ENCODE data around the gene POLR1B. TPM values are rescaled to one million over a fixed set of nuclear protein-coding genes. Genes with fewer than 3 reads are reported as not detected.

Gene POLR1B
- total RNA-seq, 1 experiment from 2014 or later, result 31.7 TPM

- CTCF ChIA-PET, result no interaction called here
- ATAC-seq, result no peak
- TF ChIP-seq EZH2phosphoT487 (IDR thresholded peaks at IDR 0.05; ENCODE audit: borderline replicate concordance, low read length), result no peak
- no peak for TF ChIP-seq CTCF (conservative IDR thresholded peaks at IDR 0.05; ENCODE audit: low read depth, low read length)
- TF ChIP-seq EZH2 (IDR thresholded peaks at IDR 0.05; ENCODE audit: low read length, unreplicated experiment), result no peak
- Histone ChIP-seq H3K27me3 (ENCODE audit: low read length) (no peaks in the 10 kb centered on the region), H3K4me3 (ENCODE audit: low read length) (peak overlapping the region; percentile 84), H3K4me1 (ENCODE audit: insufficient read depth, low read length) (peaks cover 16% of the 10 kb centered on the region), H4K20me1 (ENCODE audit: low read length) (peaks cover 16% of the 10 kb centered on the region), H3K9ac (ENCODE audit: low read length) (0 out of 2 replicates have a peak overlapping the region, but pooled peaks have one; percentile 89), H3K79me2 (ENCODE audit: low read length) (peaks cover 38% of the 10 kb centered on the region), H2AFZ (ENCODE audit: low read length) (peak overlapping the region; percentile 99; the same call in 1 of the 2 replicates), H3K36me3 (ENCODE audit: low read depth, low read length) (peaks cover 1% of the 10 kb centered on the region), H3K4me2 (ENCODE audit: low read length) (peak overlapping the region; percentile 85), H3K27ac (ENCODE audit: low read length) (no peak overlapping the region), H3K9me3 (ENCODE audit: low read length) (no peaks in the 10 kb centered on the region), H3K9me2 (replicated peaks; ENCODE audit: low read length) (no peaks in the 10 kb centered on the region), H3F3A (ENCODE audit: low read length, unreplicated experiment) (no peaks in the 10 kb centered on the region)
- intact Hi-C loops (cut with micrococcal nuclease), result no loop called here
- no peak for DNase-seq
- BruUV-seq (replicated peaks), result no TSS peak
- POLR2A ChIA-PET (ENCODE audit: unreplicated experiment), result no interaction called here
Observed at GRCh38 chr2:112540906-112541305, 1.4 kb upstream of the POLR1B start.

- no peaks in the 10 kb centered on the region for H3K9me2 ChIP-seq (replicated peaks; ENCODE audit: low read length)
- DNase-seq (no peak), ATAC-seq (peak; percentile 76)
- H3K9ac ChIP-seq (ENCODE audit: low read length), result peak overlapping the region; percentile 89
- H3K4me2 ChIP-seq (ENCODE audit: low read length), result peak overlapping the region; percentile 85
- TF ChIP-seq CTCF (conservative IDR thresholded peaks at IDR 0.05; ENCODE audit: low read depth, low read length) (no peak), EZH2phosphoT487 (IDR thresholded peaks at IDR 0.05; ENCODE audit: borderline replicate concordance, low read length) (no peak), EZH2 (IDR thresholded peaks at IDR 0.05; ENCODE audit: low read length, unreplicated experiment) (no peak)
- H3K4me3 ChIP-seq (ENCODE audit: low read length), result peak overlapping the region; percentile 84
- BruUV-seq (replicated peaks), result TSS peak; percentile 95
- H3K79me2 ChIP-seq (ENCODE audit: low read length), result peaks cover 43% of the 10 kb centered on the region
- H3K27me3 ChIP-seq (ENCODE audit: low read length), result no peaks in the 10 kb centered on the region
- H2AFZ ChIP-seq (ENCODE audit: low read length), result peak overlapping the region; percentile 99
- POLR2A ChIA-PET (ENCODE audit: unreplicated experiment), result no interaction called here
- intact Hi-C loops (cut with micrococcal nuclease), result loop anchor here (1.0 kb wide), 1 partner anchor 60 kb away; no protein-coding TSS in a partner anchor
- H3F3A ChIP-seq (ENCODE audit: low read length, unreplicated experiment), result no peaks in the 10 kb centered on the region
- CTCF ChIA-PET, result no interaction called here
- H3K4me1 ChIP-seq (ENCODE audit: insufficient read depth, low read length), result peaks cover 16% of the 10 kb centered on the region
- H3K27ac ChIP-seq (ENCODE audit: low read length), result peak overlapping the region; percentile 79
- no peaks in the 10 kb centered on the region for H3K9me3 ChIP-seq (ENCODE audit: low read length)
- peaks cover 5% of the 10 kb centered on the region for H3K36me3 ChIP-seq (ENCODE audit: low read depth, low read length)
- H4K20me1 ChIP-seq (ENCODE audit: low read length), result peaks cover 16% of the 10 kb centered on the region
Observed at GRCh38 chr2:112541315-112542122, 746 bp upstream of the POLR1B start.
